PC-3 (cell line): Measurements from ENCODE around the gene VASN.

ENCODE experiments used
- CTCF ChIP-seq: fragments of 300-600 bp; sonication (generic); conservative IDR thresholded peaks from 2 replicates; pipeline ENCODE4 v1.5.1; 2017; ENCODE audit warnings: antibody characterized with exemption, low read depth, mild to moderate bottlenecking, low read length
- EZH2 ChIP-seq: fragments of 300-600 bp; sonication (generic); IDR thresholded peaks from one replicate; pipeline ENCODE4 v1.6.1; 2017; ENCODE audit warnings: antibody characterized with exemption, mild to moderate bottlenecking, low read length; ENCODE audit not compliant: unreplicated experiment
- EZH2phosphoT487 ChIP-seq: fragments of 300-600 bp; sonication (generic); IDR thresholded peaks from 2 replicates; pipeline ENCODE4 v1.6.1; 2018; ENCODE audit warnings: mild to moderate bottlenecking, antibody characterized with exemption, low read length, borderline replicate concordance

GRCh38 chr16:4328046-4328781 lies 43.4 kb upstream of the VASN start:
- TF ChIP-seq CTCF, result no peak
- no peak for TF ChIP-seq EZH2phosphoT487
- no peak for TF ChIP-seq EZH2
